Measurements from ENCODE around the gene CMSS1. TPM values are rescaled to one million over a fixed set of nuclear protein-coding genes. Genes with fewer than 3 reads are reported as not detected.

Gene CMSS1
- total and polyA plus RNA-seq, 4 donors, result 3.8 to 19.5 (median 7.5) TPM

- no peak for TF ChIP-seq REST (IDR thresholded peaks at IDR 0.05)
- no peak for TF ChIP-seq SP1 (IDR thresholded peaks at IDR 0.05)
- no peak for TF ChIP-seq JUND (IDR thresholded peaks at IDR 0.05)
- no peak for TF ChIP-seq RXRA (IDR thresholded peaks at IDR 0.05)
- no peak for TF ChIP-seq ATF3 (IDR thresholded peaks at IDR 0.05)
- no peak for TF ChIP-seq RAD21 (IDR thresholded peaks at IDR 0.05)
- TF ChIP-seq TAF1 (conservative IDR thresholded peaks at IDR 0.05), result no peak
- no peak for TF ChIP-seq MAX (IDR thresholded peaks at IDR 0.05)
- TF ChIP-seq YY1 (IDR thresholded peaks at IDR 0.05), result no peak
- TF ChIP-seq HNF4G (IDR thresholded peaks at IDR 0.05), result no peak
- TF ChIP-seq NR2F2 (IDR thresholded peaks at IDR 0.05), result no peak
- Histone ChIP-seq H3K27ac (ENCODE audit: low read depth in 1 of 2, low read length in 2 of 2) (no peak overlapping the region), H3K4me1 (ENCODE audit: control insufficient read depth in 4 of 4, insufficient read depth in 4 of 4, low read length in 3 of 4) (peaks cover 0 to 14% (median 9%) of the 10 kb centered on the region in 4 donors), H3K4me3 (ENCODE audit: low read depth in 1 of 3, low read length in 3 of 3) (no peak overlapping the region), H3K9ac (ENCODE audit: low read depth in 1 of 2, low read length in 2 of 2) (no peak overlapping the region), H3K36me3 (ENCODE audit: control insufficient read depth in 4 of 4, insufficient read depth in 3 of 4, low read depth in 1 of 4, low read length in 3 of 4) (no peaks in the 10 kb centered on the region), H3K9me3 (ENCODE audit: control insufficient read depth in 4 of 4, low read length in 3 of 4) (no peaks in the 10 kb centered on the region), H3K27me3 (ENCODE audit: control insufficient read depth in 4 of 4, insufficient read depth in 4 of 4, low read length in 3 of 4) (no peaks in the 10 kb centered on the region)
- no peak for DNase-seq (ENCODE audit: low spot score)
- WGBS, result 92% methylated on average over 2 of the region's 2 CpGs
These were observed 279.2 kb downstream of the CMSS1 start for GRCh38 chr3:100096866-100097265.

GRCh38 chr3:100097919-100098783 is 280.5 kb downstream of the CMSS1 start:
- Histone ChIP-seq H3K9me3 (ENCODE audit: control insufficient read depth in 4 of 4, low read length in 3 of 4) (no peaks in the 10 kb centered on the region), H3K9ac (ENCODE audit: low read depth in 1 of 2, low read length in 2 of 2) (peak overlapping the region; percentile 6 to 17), H3K4me1 (ENCODE audit: control insufficient read depth in 4 of 4, insufficient read depth in 4 of 4, low read length in 3 of 4) (peaks cover 0 to 19% (median 11%) of the 10 kb centered on the region in 4 donors), H3K36me3 (ENCODE audit: control insufficient read depth in 4 of 4, insufficient read depth in 3 of 4, low read depth in 1 of 4, low read length in 3 of 4) (no peaks in the 10 kb centered on the region), H3K4me3 (ENCODE audit: low read depth in 1 of 3, low read length in 3 of 3) (no peak overlapping the region), H3K27ac (ENCODE audit: low read depth in 1 of 2, low read length in 2 of 2) (peak overlapping the region; percentile 68 to 79), H3K27me3 (ENCODE audit: control insufficient read depth in 4 of 4, insufficient read depth in 4 of 4, low read length in 3 of 4) (no peaks in the 10 kb centered on the region)
- DNase-seq (ENCODE audit: low spot score), result no peak
- WGBS, result 42% methylated on average over 6 of the region's 6 CpGs
- TF ChIP-seq RAD21 (IDR thresholded peaks at IDR 0.05) (peak; percentile 39 to 58), SP1 (IDR thresholded peaks at IDR 0.05) (peak; percentile 92), NR2F2 (IDR thresholded peaks at IDR 0.05) (peak; percentile 98), ATF3 (IDR thresholded peaks at IDR 0.05) (peak; percentile 48), REST (IDR thresholded peaks at IDR 0.05) (peak; percentile 87), RXRA (IDR thresholded peaks at IDR 0.05) (peak; percentile 68 to 82), FOXA1 (IDR thresholded peaks at IDR 0.05) (peak; percentile 60), HNF4G (IDR thresholded peaks at IDR 0.05) (peak; percentile 76), MAX (IDR thresholded peaks at IDR 0.05) (peak; percentile 61), CTCF (IDR thresholded peaks at IDR 0.05; ENCODE audit: low read depth, low read length, missing input control) (no peak), YY1 (IDR thresholded peaks at IDR 0.05) (peak; percentile 91), EGR1 (IDR thresholded peaks at IDR 0.05; ENCODE audit: low read depth in 2 of 2) (no peak), HNF4A (conservative IDR thresholded peaks at IDR 0.05) (peak; percentile 92 to 93), ZBTB33 (IDR thresholded peaks at IDR 0.05) (peak; percentile 57), GABPA (IDR thresholded peaks at IDR 0.05 in 1 of 2, conservative IDR thresholded peaks at IDR 0.05 in 1 of 2) (no peak), TAF1 (conservative IDR thresholded peaks at IDR 0.05) (peak; percentile 12)
